GM12878 (cell line): ENCODE measurements around the gene CAP2. TPM values are rescaled to one million over a fixed set of nuclear protein-coding genes. Genes with fewer than 3 reads are reported as not detected.
A peak's percentile ranks its signal among the peaks of the same experiment; 100 is the strongest.

Source experiments
- ATAC-seq: fragments of 200-7000 bp; cut with Tn5 transposase; 3 replicates; pipeline ENCODE4 v1.9.1; 2020; ENCODE audit warnings: mild to moderate bottlenecking, moderate library complexity
- BruUV-seq: library from RNA; stranded (reverse); fragments of 400-500 nt; replicated peaks from 2 replicates; lab custom pipeline; 2021; lab: Mats Ljungman, UMichigan
- CTCF ChIA-PET: fragments of 300-600 bp; sonication (Branson Sonifier 250); formaldehyde crosslinking; extraction: SDS; loops from one replicate; lab custom pipeline; 2021; ENCODE audit warnings: inconsistent platforms; lab: Yijun Ruan, JAX
- POLR2A ChIA-PET: fragments of 350-600 bp; formaldehyde crosslinking; extraction: SDS; loops from one replicate; lab custom pipeline; 2021; ENCODE audit warnings: inconsistent platforms; lab: Charles Lee
- RAD21 ChIA-PET: fragments of 300-600 bp; sonication (Branson Sonifier 250); formaldehyde crosslinking; loops from one replicate; lab custom pipeline; 2023; ENCODE audit warnings: antibody characterized with exemption; ENCODE audit not compliant: unreplicated experiment; lab: Charles Lee
- SMC1A ChIA-PET: fragments of 300-600 bp; sonication (Branson Sonifier 250); formaldehyde crosslinking; loops from one replicate; lab custom pipeline; 2023; ENCODE audit not compliant: unreplicated experiment, uncharacterized antibody; lab: Charles Lee
- DNase-seq: peaks from one replicate; pipeline ENCODE4 v3.0.0-alpha.2; 2011; ENCODE audit warnings: low read depth, low spot score
- FAIRE-seq: peaks from 3 replicates; lab custom pipeline; 2011; peaks lifted over from hg19 to GRCh38; lab: Jason Lieb, UNC
- H2AFZ ChIP-seq: 2 replicates; pipeline ENCODE4 v1.6.0; 2011; ENCODE audit warnings: low read depth, low read length, control low read depth; ENCODE audit not compliant: control insufficient read depth
- H3K27ac ChIP-seq: 2 replicates; pipeline ENCODE4 v1.5.1; 2011; ENCODE audit warnings: control low read depth; ENCODE audit not compliant: control insufficient read depth, insufficient read depth
- H3K27me3 ChIP-seq, 2 experiments: replicated peaks in 1 of 2; 2 replicates each; pipeline versions ENCODE4 v1.6.0 to v1.6.1; 2011; ENCODE audit warnings: low read length in 1 of 2; ENCODE audit not compliant: control insufficient read depth in 2 of 2, insufficient read depth in 2 of 2
- H3K36me3 ChIP-seq, 2 experiments: 2 replicates each; pipeline ENCODE4 v1.5.1; 2011; ENCODE audit warnings: low read length in 1 of 2; ENCODE audit not compliant: control insufficient read depth in 2 of 2, insufficient read depth in 2 of 2
- H3K4me1 ChIP-seq: 2 replicates; pipeline ENCODE4 v1.6.1; 2011; ENCODE audit warnings: mild to moderate bottlenecking, low read length, moderate library complexity, mixed read lengths; ENCODE audit not compliant: control insufficient read depth, insufficient read depth
- H3K4me2 ChIP-seq: 2 replicates; pipeline ENCODE4 v1.6.0; 2011; ENCODE audit warnings: control low read depth; ENCODE audit not compliant: control insufficient read depth, insufficient read depth
- H3K4me3 ChIP-seq: fragments of 200-600 bp; sonication (generic); 2 replicates; pipeline ENCODE4 v1.5.1; 2016
- H3K79me2 ChIP-seq: 2 replicates; pipeline ENCODE4 v1.6.0; 2011; ENCODE audit warnings: low read length; ENCODE audit not compliant: control insufficient read depth, insufficient read depth
- H3K9ac ChIP-seq: 2 replicates; pipeline ENCODE4 v1.8.0; 2011; ENCODE audit warnings: low read length, control low read depth, mixed read lengths; ENCODE audit not compliant: control insufficient read depth, insufficient read depth
- H3K9me3 ChIP-seq: replicated peaks from 3 replicates; pipeline ENCODE4 v1.5.1; 2011; ENCODE audit warnings: mild to moderate bottlenecking, low read length; ENCODE audit not compliant: control insufficient read depth, insufficient read depth
- H4K20me1 ChIP-seq: 2 replicates; pipeline ENCODE4 v1.6.0; 2011; ENCODE audit not compliant: control insufficient read depth, insufficient read depth
- ASH2L ChIP-seq: fragments of 300-600, 200-600 bp; sonication (generic); IDR thresholded peaks from 2 replicates; pipeline ENCODE4 v1.6.1; 2017; ENCODE audit warnings: low read depth, mild to moderate bottlenecking, borderline replicate concordance
- ATF7 ChIP-seq: fragments of 450-650 bp; IDR thresholded peaks from 2 replicates; pipeline ENCODE4 v1.6.1; 2016; ENCODE audit warnings: low read depth, mild to moderate bottlenecking
- CBFB ChIP-seq: IDR thresholded peaks from 2 replicates; pipeline ENCODE4 v1.6.1; 2016; ENCODE audit warnings: antibody characterized with exemption, low read depth
- CEBPZ ChIP-seq: fragments of 150-350 bp; IDR thresholded peaks from 2 replicates; pipeline ENCODE4 v1.6.1; 2016; ENCODE audit warnings: low read depth, low read length
- EGR1 ChIP-seq, 2 experiments: IDR thresholded peaks; 1 replicate in 1 of 2; 2 replicates in 1 of 2; pipeline ENCODE4 v1.6.1; 2011 to 2012; ENCODE audit warnings: low read depth in 2 of 2, low read length in 2 of 2, borderline replicate concordance in 1 of 2, mild to moderate bottlenecking in 1 of 2, moderate library complexity in 1 of 2
- ELK1 ChIP-seq: IDR thresholded peaks from 2 replicates; pipeline ENCODE4 v1.6.1; 2012; ENCODE audit warnings: low read depth, low read length, improper control_type of control experiment
- GABPA ChIP-seq: IDR thresholded peaks from 2 replicates; pipeline ENCODE4 v1.6.1; 2014; ENCODE audit warnings: antibody characterized with exemption, low read depth, mild to moderate bottlenecking, inconsistent platforms
- IKZF1 ChIP-seq: fragments of 450-650 bp; conservative IDR thresholded peaks from 2 replicates; pipeline ENCODE4 v1.6.1; 2017; ENCODE audit warnings: antibody characterized with exemption, mild to moderate bottlenecking
- MEF2B ChIP-seq: fragments of 450-650 bp; IDR thresholded peaks from 2 replicates; pipeline ENCODE4 v1.6.1; 2018; ENCODE audit warnings: mild to moderate bottlenecking, moderate library complexity; ENCODE audit not compliant: partially characterized antibody, poor library complexity, severe bottlenecking
- MTA2 ChIP-seq: fragments of 450-650 bp; IDR thresholded peaks from 2 replicates; pipeline ENCODE4 v1.6.1; 2016; ENCODE audit warnings: low read depth, mild to moderate bottlenecking, moderate library complexity
- NKRF ChIP-seq: fragments of 450-650 bp; conservative IDR thresholded peaks from 2 replicates; pipeline ENCODE4 v1.6.1; 2017; ENCODE audit warnings: mild to moderate bottlenecking, moderate library complexity
- POLR2AphosphoS5 ChIP-seq: IDR thresholded peaks from 2 replicates; pipeline ENCODE4 v1.6.1; 2011; ENCODE audit warnings: mild to moderate bottlenecking, low read length, inconsistent platforms
- USF2 ChIP-seq: IDR thresholded peaks from 2 replicates; pipeline ENCODE4 v1.6.1; 2011; ENCODE audit warnings: low read depth, low read length, improper control_type of control experiment, borderline replicate concordance
- ZBED1 ChIP-seq: IDR thresholded peaks from 2 replicates; pipeline ENCODE4 v1.6.1; 2016; ENCODE audit warnings: borderline replicate concordance
- ZBTB33 ChIP-seq: fragments of 450-650 bp; IDR thresholded peaks from 2 replicates; pipeline ENCODE4 v1.6.1; 2017; ENCODE audit warnings: mild to moderate bottlenecking
- WGBS: methylation state at CpG from one replicate; pipeline ENCODE4 v1.1.6; 2016; ENCODE audit warnings: low lambda C conversion rate; ENCODE audit not compliant: insufficient replicate concordance, insufficient coverage; ENCODE audit errors: missing lambda C conversion rate; 5-methylcytosine and 5-hydroxymethylcytosine counted together
- in situ Hi-C: fragments of 300-500 bp; cut with MboI; formaldehyde crosslinking; loops from 9 replicates; pipeline ENCODE4 v1.14.3; 2018; ENCODE audit warnings: mixed read lengths
- intact Hi-C: fragments of 100-400 bp; cut with micrococcal nuclease; formaldehyde crosslinking; loops from one replicate; pipeline ENCODE4 v1.14.2; 2022; ENCODE audit not compliant: unreplicated experiment
- polyA plus RNA-seq, 11 experiments: library from polyadenylated mRNA; depleted of rRNA in 4 of 11; unstranded in 6 of 11; stranded (reverse) in 5 of 11; fragments of >200 nt; fragmentation: Nextera tagmentation in 4 of 11; fragmentation: Illumina TruSeq in 1 of 11; extraction: Ambion mirVana in 4 of 11; extraction: Trizol in 1 of 11; gene quantifications; 1 replicate in 1 of 11; 2 replicates in 10 of 11; pipeline versions ENCODE4 v1.2.1 to v1.2.3, GENCODE V29; 2011 to 2016; ENCODE audit warnings: inconsistent platforms in 2 of 11, missing spikeins in 2 of 11, low read depth in 1 of 11
- total RNA-seq, 4 experiments: library from RNA; depleted of rRNA in 3 of 4; stranded (reverse); fragments of >200 nt in 3 of 4; fragmentation: Illumina TruSeq in 1 of 4; extraction: Trizol in 1 of 4; gene quantifications; 2 replicates each; pipeline versions ENCODE4 v1.2.1 to v1.2.3, GENCODE V29; 2013 to 2021

Gene CAP2
- total and polyA plus RNA-seq, 10 of the 15 experiments (the other 5 are each of a cell fraction or from before 2014, with no cell fraction given) = 0.10 to 2.0 (median 0.15) TPM; not detected in 7

- FAIRE-seq (no peak), DNase-seq (no peak), ATAC-seq (peak; percentile 89)
- Histone ChIP-seq H3K4me3 (no peak overlapping the region), H3K27ac (no peak overlapping the region), H3K36me3 (no peaks in the 10 kb centered on the region), H3K9ac (no peak overlapping the region), H3K4me2 (no peak overlapping the region), H3K9me3 (no peaks in the 10 kb centered on the region), H3K4me1 (no peaks in the 10 kb centered on the region), H2AFZ (no peak overlapping the region), H4K20me1 (no peaks in the 10 kb centered on the region), H3K27me3 (no peaks in the 10 kb centered on the region), H3K79me2 (no peaks in the 10 kb centered on the region)
- POLR2A ChIA-PET = no interaction called here
- SMC1A ChIA-PET = interaction anchor here (0.7 to 2.1 kb wide), 5 partner anchors 14 to 58 kb away, joined by 3 to 5 read pairs (median 3); no protein-coding TSS in a partner anchor
- no TSS peak for BruUV-seq
- CTCF ChIA-PET = interaction anchor here (0.6 to 0.8 kb wide), 2 partner anchors 70 to 173 kb away, joined by 3 read pairs; no protein-coding TSS in a partner anchor
- RAD21 ChIA-PET = interaction anchor here (0.6 kb wide), 1 partner anchor 87 kb away, joined by 3 read pairs; no protein-coding TSS in a partner anchor
- WGBS = 4% methylated on average over 4 of the region's 4 CpGs
- intact Hi-C loops = no loop called here
- in situ Hi-C loops = no loop called here
- TF ChIP-seq MTA2 (peak; percentile 54; the same call in 1 of the 2 replicates), CEBPZ (no peak), USF2 (no peak), ATF7 (0 out of 2 replicates have a peak, but pooled peaks have one; percentile 39), ELK1 (no peak), GABPA (no peak), MEF2B (peak; percentile 19), EGR1 (IDR thresholded peaks at IDR 0.05; ENCODE audit: borderline replicate concordance in 1 of 2, low read depth in 2 of 2, low read length in 2 of 2) (no peak), ZBED1 (no peak), POLR2AphosphoS5 (no peak), CBFB (no peak), IKZF1 (0 out of 2 replicates have a peak, but pooled peaks have one; percentile 15), NKRF (no peak), ZBTB33 (no peak), ASH2L (no peak)
Measured at GRCh38 chr6:17360564-17360963, 32.8 kb upstream of the CAP2 start.
